SK-N-SH treated with all-trans-retinoic acid at 6 μM for 48 hours (cell line): ENCODE data around the gene BTG4.

Experiments used
- ATAC-seq: fragments of 200-7000 bp; cut with Tn5 transposase; 3 replicates; pipeline ENCODE4 v1.9.1; 2020; ENCODE audit warnings: mild to moderate bottlenecking, moderate library complexity
- ARNTL ChIP-seq: fragments of 450-650 bp; formaldehyde crosslinking; IDR thresholded peaks from 2 replicates; pipeline ENCODE4 v1.5.0; 2020; ENCODE audit warnings: low read depth, mild to moderate bottlenecking, moderate library complexity, borderline replicate concordance
- BACH2 ChIP-seq: fragments of 250-450 bp; sonication (Bioruptor Pico); IDR thresholded peaks from 2 replicates; pipeline ENCODE4 v1.9.0; 2021; ENCODE audit warnings: mild to moderate bottlenecking, borderline replicate concordance
- CREB5 ChIP-seq: fragments of 250-450 bp; sonication (Bioruptor Pico); IDR thresholded peaks from 2 replicates; pipeline ENCODE4 v1.5.1; 2020; ENCODE audit warnings: low read depth, mild to moderate bottlenecking, moderate library complexity
- CSDC2 ChIP-seq: fragments of 250-450 bp; sonication (Bioruptor Pico); IDR thresholded peaks from 2 replicates; pipeline ENCODE4 v1.5.0; 2020; ENCODE audit warnings: mild to moderate bottlenecking, moderate library complexity
- CSRNP3 ChIP-seq: fragments of 250-450 bp; sonication (Bioruptor Pico); IDR thresholded peaks from 2 replicates; pipeline ENCODE4 v1.5.1; 2021; ENCODE audit warnings: mild to moderate bottlenecking, moderate library complexity
- ESRRG ChIP-seq: fragments of 250-450 bp; sonication (Bioruptor Pico); IDR thresholded peaks from 2 replicates; pipeline ENCODE4 v1.6.1; 2021; ENCODE audit warnings: mild to moderate bottlenecking
- GLIS3 ChIP-seq: fragments of 250-450 bp; sonication (Bioruptor Pico); IDR thresholded peaks from 2 replicates; pipeline ENCODE4 v1.5.0; 2020; ENCODE audit warnings: mild to moderate bottlenecking, moderate library complexity
- ISL1 ChIP-seq: fragments of 250-450 bp; sonication (Bioruptor Pico); IDR thresholded peaks from 2 replicates; pipeline ENCODE4 v2.1.2; 2022; ENCODE audit warnings: mild to moderate bottlenecking, moderate library complexity
- OSR1 ChIP-seq: fragments of 250-450 bp; sonication (Bioruptor Pico); IDR thresholded peaks from 2 replicates; pipeline ENCODE4 v1.8.0; 2022; ENCODE audit warnings: moderate library complexity, mild to moderate bottlenecking, inconsistent platforms
- PATZ1 ChIP-seq: fragments of 250-450 bp; sonication (Bioruptor Pico); IDR thresholded peaks from 2 replicates; pipeline ENCODE4 v1.8.0; 2020; ENCODE audit warnings: mild to moderate bottlenecking, moderate library complexity, borderline replicate concordance
- POU6F1 ChIP-seq: fragments of 250-450 bp; sonication (Bioruptor Pico); IDR thresholded peaks from 2 replicates; pipeline ENCODE4 v1.8.0; 2021; ENCODE audit warnings: low read depth, mild to moderate bottlenecking, moderate library complexity, borderline replicate concordance
- PPARA ChIP-seq: fragments of 250-450 bp; sonication (Bioruptor Pico); IDR thresholded peaks from 2 replicates; pipeline ENCODE4 v1.5.0; 2020; ENCODE audit warnings: mild to moderate bottlenecking, borderline replicate concordance
- RARB ChIP-seq: fragments of 250-450 bp; sonication (Bioruptor Pico); IDR thresholded peaks from 2 replicates; pipeline ENCODE4 v1.8.0; 2021; ENCODE audit warnings: mild to moderate bottlenecking, moderate library complexity
- SNAI2 ChIP-seq: fragments of 250-450 bp; sonication (Bioruptor Pico); IDR thresholded peaks from 2 replicates; pipeline ENCODE4 v1.5.0; 2020; ENCODE audit warnings: mild to moderate bottlenecking, moderate library complexity
- TCF4 ChIP-seq: fragments of 250-450 bp; sonication (Bioruptor Pico); IDR thresholded peaks from 2 replicates; pipeline ENCODE4 v1.8.0; 2021; ENCODE audit warnings: mild to moderate bottlenecking, moderate library complexity, borderline replicate concordance
- TOX ChIP-seq: fragments of 250-450 bp; sonication (Bioruptor Pico); IDR thresholded peaks from 2 replicates; pipeline ENCODE4 v1.8.0; 2021; ENCODE audit warnings: mild to moderate bottlenecking, moderate library complexity, borderline replicate concordance
- ZC3H10 ChIP-seq: fragments of 250-450 bp; sonication (Bioruptor Pico); IDR thresholded peaks from 2 replicates; pipeline ENCODE4 v1.5.1; 2021; ENCODE audit warnings: mild to moderate bottlenecking, moderate library complexity
- ZFP3 ChIP-seq: fragments of 250-450 bp; sonication (Bioruptor Pico); IDR thresholded peaks from 2 replicates; pipeline ENCODE4 v1.5.0; 2020; ENCODE audit warnings: mild to moderate bottlenecking, moderate library complexity
- ZNF565 ChIP-seq: fragments of 450-650 bp; formaldehyde crosslinking; conservative IDR thresholded peaks from 2 replicates; pipeline ENCODE4 v1.5.0; 2020; ENCODE audit warnings: low read depth, mild to moderate bottlenecking, moderate library complexity
- ZNF70 ChIP-seq: fragments of 450-650 bp; formaldehyde crosslinking; IDR thresholded peaks from 2 replicates; pipeline ENCODE4 v1.5.0; 2020; ENCODE audit warnings: mild to moderate bottlenecking, moderate library complexity
- ZNF8 ChIP-seq: fragments of 450-650 bp; formaldehyde crosslinking; IDR thresholded peaks from 2 replicates; pipeline ENCODE4 v1.5.0; 2020; ENCODE audit warnings: mild to moderate bottlenecking, moderate library complexity

BTG4 gene

GRCh38 chr11:111540937-111541253 is 28.7 kb upstream of the BTG4 start (continued):
- no peak for TF ChIP-seq POU6F1 (CRISPR knock-in tag)

GRCh38 chr11:111540114-111540936 is 28.1 kb upstream of the BTG4 start, which contains the start of gene LAYN:
Gene LAYN, plus strand, starts transcription at chr11:111540720. Its CDS starts 124 bp downstream, at chr11:111540844.
- TF ChIP-seq SNAI2 (CRISPR knock-in tag) = no peak
- no peak for TF ChIP-seq ARNTL
- no peak for TF ChIP-seq ZFP3
- TF ChIP-seq TCF4 (CRISPR knock-in tag) = no peak
- no peak for TF ChIP-seq TOX (CRISPR knock-in tag)
- TF ChIP-seq POU6F1 (CRISPR knock-in tag) = no peak
- TF ChIP-seq PATZ1 (CRISPR knock-in tag) = no peak
- no peak for TF ChIP-seq ZNF8 (CRISPR knock-in tag)
- no peak for TF ChIP-seq ZC3H10 (CRISPR knock-in tag)
- no peak for TF ChIP-seq PPARA (CRISPR knock-in tag)
- no peak for TF ChIP-seq CREB5 (CRISPR knock-in tag)
- no peak for TF ChIP-seq CSRNP3 (CRISPR knock-in tag)
- no peak for TF ChIP-seq ISL1 (CRISPR knock-in tag)
- TF ChIP-seq RARB (CRISPR knock-in tag) = no peak
- TF ChIP-seq OSR1 (CRISPR knock-in tag) = no peak
- TF ChIP-seq CSDC2 (CRISPR knock-in tag) = no peak
- ATAC-seq = peak; percentile 82

- ATAC-seq = no peak
- TF ChIP-seq PPARA (CRISPR knock-in tag) (no peak), OSR1 (CRISPR knock-in tag) (no peak), ZFP3 (no peak), ESRRG (CRISPR knock-in tag) (no peak)
- TF ChIP-seq, all 23 proteins: peak for 0
Measured at GRCh38 chr11:111539426-111540113, 27.4 kb upstream of the BTG4 start.

GRCh38 chr11:111538407-111539114 is 26.4 kb upstream of the BTG4 start:
- no peak for ATAC-seq
- TF ChIP-seq ZNF70 (CRISPR knock-in tag) (no peak), GLIS3 (CRISPR knock-in tag) (no peak), TCF4 (CRISPR knock-in tag) (no peak), CSDC2 (CRISPR knock-in tag) (no peak), OSR1 (CRISPR knock-in tag) (no peak), ARNTL (no peak), PPARA (CRISPR knock-in tag) (no peak), ZNF565 (CRISPR knock-in tag) (no peak), POU6F1 (CRISPR knock-in tag) (no peak), ZFP3 (no peak), ZC3H10 (CRISPR knock-in tag) (no peak), SNAI2 (CRISPR knock-in tag) (no peak), RARB (CRISPR knock-in tag) (no peak), BACH2 (CRISPR knock-in tag) (no peak), PATZ1 (CRISPR knock-in tag) (no peak)
